EL (cell line): ENCODE measurements around the gene OR52L1.
"Not testable (repeated sequence)": the region's sequence is repeated elsewhere in the genome, so short reads cannot be mapped to it uniquely, and the experiment has no call there.

Experiments used
- DNase-seq: peaks from one replicate; pipeline ENCODE4 v3.0.0-alpha.2; 2016

The OR52L1 gene

DNA sequence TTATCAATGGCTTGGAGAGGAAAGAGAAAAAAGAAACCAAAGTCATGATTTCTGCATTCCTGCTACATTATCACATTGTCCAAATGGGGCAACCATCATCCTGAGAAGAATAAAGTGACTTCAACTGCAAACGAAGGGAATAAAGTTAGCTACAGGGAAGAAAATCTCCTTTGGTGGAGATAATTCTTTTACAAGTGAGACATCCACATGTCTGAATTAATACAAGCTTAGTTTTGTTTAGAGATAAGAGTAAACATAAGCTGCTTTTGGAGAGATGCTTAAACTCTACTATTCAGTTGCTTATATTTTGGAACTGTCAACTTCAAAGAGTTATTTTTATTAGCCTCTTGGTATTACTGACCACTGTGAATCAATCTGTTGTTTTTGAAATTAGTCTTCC, at the start of gene OR52L1:
Gene OR52L1 (minus strand): TSS at position 101 of the 400 bp plus-strand sequence. CDS start 55 bp downstream, at position 46.
- no peak for DNase-seq

DNA sequence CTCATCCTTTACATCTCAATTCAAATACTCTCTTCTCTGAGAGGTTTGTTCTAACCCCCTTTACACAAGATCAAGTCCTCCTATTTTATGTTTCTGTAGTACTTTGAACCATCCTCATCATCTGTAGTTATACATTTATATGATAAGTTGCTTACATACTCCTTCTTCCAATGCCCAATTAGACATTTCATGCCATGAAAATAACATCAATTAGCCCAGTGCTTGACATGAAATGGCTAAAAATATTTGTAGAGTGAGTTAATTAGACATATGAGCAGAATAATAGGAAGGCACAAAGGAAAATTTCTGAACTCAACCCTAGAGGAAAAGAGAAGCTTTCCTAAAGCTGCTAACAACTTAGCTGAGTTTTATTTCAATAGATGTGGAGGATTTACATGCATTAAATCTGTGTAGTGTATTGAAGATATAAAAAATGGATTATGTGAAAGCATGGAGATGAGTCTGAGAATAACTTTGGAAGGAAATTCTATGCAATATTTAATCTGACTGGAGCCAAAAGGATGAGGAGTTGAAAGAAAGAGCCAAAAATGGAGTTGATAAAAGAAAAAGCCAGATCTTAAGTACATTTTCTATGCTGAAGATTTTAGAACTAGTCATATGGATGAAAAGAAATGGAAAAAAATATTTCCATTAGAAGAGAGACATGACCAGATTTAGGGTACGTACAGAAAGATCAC, 44.1 kb upstream of the OR52L1 start, which contains the start of gene OR56A1:
Gene OR56A1 (minus strand): TSS at position 51 of the 698 bp plus-strand sequence. CDS start 3,066 bp downstream, outside the sequence.
- no peak for DNase-seq

DNA sequence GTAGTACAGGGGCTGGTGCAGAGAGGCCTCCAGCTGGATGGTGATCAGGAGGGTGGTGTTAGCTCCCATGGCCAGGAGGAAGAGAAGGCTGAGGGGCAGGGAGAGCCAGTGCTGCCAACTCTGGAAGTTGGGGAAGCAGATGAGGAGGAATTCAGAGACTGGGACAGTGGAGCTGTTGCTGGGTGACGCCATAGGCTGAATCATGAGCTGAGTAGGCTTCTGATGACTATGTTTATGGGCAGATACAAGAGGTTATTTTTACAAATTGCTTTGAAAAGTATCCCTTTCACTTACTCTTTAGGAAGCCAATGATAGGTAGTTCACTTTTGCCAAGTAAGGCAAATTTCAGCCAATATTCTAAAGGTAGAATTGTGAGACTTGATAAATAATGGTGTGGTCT, 40.7 kb upstream of the OR52L1 start:
- peak; percentile 5 for DNase-seq

DNA sequence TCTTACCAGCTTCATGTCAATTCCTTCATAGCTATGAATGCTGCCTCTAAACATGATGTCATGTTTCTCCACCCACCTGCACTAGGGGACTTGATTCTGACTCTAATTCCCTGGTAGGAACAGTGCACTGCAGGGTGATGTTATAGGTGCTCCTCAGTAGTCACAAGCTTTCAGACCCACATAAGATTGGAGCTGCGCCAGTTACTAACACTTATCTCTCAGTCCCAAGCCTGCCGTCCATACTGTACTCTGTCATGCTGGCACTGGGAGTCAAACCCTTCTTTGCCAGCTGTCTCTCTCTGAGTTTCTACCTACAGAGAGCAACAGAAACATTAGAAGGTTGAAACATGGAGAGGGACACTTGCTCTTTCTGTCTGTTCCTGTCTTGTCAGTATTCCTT, 38.3 kb upstream of the OR52L1 start:
- DNase-seq: no peak

DNA sequence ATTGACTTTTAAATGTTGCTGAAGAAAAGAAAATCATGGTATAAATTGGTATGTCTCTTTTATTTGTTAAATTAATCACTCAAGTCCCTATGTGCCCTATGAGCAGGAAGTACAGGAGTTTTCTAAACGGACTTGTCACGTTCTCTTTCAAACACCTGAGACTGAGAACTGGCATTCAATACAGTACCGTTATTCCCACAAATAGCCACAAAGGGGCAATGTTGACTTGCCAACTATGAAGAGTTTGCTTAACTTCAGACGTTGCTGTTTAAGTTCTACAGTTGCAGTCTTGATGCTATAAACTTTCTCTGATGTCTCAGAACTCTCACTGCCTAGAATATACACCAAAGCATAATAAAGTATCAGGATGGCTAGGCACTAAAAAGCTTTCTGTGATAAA, 36.2 kb upstream of the OR52L1 start:
- peak; percentile 20 for DNase-seq

DNA sequence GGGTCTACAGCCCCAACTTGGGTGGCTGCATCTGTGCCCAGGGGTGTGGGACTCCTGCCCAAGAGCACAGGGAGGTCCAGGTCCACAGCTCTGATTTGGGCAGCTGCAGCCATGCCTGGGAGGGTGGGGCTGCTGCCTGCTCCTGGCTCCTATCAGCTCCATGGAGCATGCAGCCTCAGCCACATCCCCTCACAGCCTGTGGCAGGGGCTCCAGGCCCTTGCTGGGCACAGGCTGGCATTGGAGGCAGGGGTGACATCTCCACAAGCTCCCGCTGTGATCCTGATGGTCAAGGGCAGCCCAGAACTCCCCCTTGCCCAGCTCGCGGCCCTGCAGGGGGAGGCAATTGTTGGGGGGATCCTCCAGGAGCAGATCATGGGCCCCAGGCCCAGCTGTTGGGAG, 26.3 kb upstream of the OR52L1 start:
- DNase-seq: no peak

DNA sequence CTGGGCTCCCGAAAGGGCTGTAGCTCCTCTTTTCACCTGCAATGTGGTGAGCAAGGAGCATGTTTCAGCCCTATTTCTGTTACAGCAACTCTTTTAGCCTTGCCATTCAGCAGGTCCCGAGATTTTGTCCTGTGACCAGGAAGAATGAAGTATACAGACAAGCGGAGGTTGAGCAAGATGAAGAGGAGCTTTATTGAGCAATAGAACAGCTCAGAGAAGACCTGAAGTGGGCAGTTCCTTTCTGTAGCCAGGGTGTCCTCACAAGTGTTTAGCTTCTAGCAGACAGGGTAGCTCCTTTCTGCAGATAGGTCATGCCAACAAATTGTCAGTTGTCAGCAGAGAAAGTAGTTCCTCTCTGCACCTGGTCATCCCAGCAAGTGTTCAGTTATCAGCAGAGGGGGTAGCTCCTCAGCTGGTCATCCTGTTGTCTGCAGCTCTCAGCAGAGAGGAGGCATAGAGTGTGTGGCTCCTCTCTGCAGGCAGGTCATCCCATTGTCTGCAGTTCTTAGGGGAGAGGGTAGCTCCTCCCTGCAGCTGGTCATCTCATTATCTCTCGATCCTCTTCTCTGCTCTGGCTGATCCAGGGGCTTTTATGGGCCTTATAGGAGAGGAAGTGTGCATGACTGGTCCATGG, 25.4 kb upstream of the OR52L1 start:
- DNase-seq: no peak

DNA sequence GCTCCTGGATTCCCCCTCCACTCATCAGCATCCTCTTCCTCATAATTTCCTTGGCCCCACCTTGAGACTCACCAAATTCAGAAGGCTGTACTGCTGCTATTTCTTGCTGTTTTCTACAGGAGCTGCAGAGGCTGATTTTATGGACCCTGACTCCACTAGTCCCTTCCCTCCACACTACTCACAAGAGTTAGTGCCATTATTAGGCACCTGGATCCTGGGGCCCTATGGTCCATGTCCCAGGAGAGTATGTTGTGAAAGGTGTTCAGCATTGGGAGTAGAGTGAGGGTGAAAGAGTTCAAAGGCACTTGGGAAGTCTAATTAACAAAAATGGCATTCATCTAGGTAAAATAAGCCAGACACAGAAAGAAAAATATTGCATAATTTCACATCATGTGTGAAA, 20.1 kb upstream of the OR52L1 start, which contains the start of gene OR56A4:
Gene OR56A4 (minus strand): TSS at position 101 of the 400 bp plus-strand sequence. CDS start 3,954 bp downstream, outside the sequence.
- DNase-seq: no peak

DNA sequence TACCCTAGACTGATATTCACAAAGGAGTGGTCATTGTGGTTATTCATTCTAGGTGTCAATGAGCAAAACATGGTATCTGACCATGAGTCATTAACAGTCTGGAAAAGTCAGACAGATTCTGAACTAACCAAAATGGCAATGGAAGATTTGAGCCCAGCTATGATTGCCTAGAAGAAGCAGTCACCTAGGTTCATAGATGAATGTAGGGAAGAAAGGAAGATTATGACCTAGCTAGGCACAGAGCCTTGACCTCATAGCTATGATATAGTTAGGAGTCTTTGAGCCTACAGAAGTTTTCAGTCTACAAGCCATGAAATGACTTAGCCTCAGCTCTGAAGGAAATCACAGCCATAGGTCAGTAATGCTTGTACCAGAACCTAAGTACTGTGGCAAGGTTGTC, 19.6 kb upstream of the OR52L1 start:
- DNase-seq: no peak

DNA sequence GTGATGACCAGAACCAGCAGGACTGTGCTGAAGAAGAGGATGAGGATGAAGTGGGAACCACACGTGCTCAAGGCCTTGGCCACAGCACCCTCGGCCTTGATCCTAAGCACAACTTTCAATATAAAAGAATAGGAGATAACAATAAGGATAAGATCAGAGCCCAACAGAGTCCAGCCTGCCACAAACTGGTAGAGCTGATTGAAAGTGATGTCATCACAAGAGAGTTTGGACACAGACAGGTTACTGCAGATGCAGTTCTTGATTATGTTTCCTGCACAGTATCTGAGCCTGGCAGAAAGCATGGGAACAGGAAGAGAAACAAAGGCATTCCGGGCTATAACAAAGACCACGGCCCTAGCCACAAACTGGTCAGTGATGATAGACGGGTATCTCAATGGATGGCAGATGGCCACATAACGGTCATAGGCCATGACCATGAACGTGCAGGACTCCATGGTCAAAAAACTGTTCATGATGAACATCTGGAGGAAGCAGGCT, 15.5 kb upstream of the OR52L1 start:
- DNase-seq: no peak

DNA sequence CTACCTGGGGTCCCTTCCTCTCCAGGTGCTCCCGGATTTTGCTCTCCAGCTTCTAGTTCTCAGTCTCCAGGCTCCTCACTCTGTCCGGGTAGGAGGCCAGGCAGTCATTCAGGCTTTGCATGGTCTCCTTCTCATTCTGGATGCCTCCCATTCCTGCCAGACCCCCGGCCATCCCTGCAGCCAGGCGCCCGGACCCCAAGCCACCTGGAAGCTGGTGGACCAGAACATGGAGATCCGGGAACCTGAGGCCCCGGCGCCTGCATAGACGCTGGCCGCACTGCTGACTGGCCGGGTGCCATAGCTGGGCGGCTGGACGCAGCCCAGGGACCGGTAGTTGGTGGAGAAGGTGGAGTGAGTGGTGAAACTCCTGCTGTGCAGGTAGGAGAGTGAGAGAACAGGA, 8.0 kb upstream of the OR52L1 start:
- DNase-seq: no peak

DNA sequence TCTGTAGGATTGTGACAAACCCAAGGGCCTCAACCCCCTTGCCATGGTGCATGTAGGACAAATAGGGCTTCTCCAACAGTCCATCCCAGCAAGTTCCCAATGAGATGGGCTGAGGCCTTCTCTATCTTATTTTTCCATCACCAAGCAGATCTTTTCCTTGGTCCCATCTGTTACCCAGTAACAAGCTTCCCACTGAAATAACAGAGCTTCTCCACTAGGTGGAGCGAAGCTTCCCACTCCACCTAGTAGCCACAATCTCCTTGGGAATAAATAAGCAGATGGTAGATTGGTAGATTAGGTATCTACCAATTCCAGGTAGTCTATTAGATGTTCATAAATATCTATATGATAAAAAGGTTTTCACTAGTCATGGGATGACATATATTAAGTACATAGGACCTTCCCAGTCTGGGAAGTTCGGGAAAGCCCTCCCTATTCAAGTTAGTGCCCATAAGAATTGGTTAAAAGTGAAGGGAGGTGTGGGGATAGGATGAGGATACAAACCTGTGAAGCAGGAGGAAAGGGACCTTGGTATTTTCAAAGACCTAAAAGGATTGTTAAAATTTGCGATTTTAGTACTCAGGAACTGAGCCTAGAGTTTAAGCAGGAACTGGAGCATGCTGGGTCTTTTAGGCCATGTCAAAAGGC, 5.9 kb upstream of the OR52L1 start:
- peak; percentile 20 for DNase-seq

DNA sequence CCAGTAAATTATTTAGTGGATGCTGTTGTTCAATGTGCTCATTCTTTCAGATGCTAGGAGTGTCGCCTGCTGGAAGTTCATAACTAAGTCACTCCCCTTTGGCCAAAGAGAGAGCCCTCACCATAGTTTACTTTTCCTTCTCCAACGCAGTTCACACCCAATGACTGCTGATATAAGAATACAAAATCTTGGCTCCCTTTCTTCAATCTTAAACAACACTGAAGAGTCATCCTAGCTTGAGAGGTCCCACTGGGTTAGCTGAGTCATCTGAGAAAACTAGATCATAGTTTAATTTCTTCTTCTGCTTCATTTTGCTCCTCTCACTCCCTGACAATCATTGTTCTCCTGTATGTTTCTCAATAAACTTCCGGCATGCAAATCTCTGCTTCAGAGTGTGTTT, 5.4 kb upstream of the OR52L1 start:
- DNase-seq: no peak

DNA sequence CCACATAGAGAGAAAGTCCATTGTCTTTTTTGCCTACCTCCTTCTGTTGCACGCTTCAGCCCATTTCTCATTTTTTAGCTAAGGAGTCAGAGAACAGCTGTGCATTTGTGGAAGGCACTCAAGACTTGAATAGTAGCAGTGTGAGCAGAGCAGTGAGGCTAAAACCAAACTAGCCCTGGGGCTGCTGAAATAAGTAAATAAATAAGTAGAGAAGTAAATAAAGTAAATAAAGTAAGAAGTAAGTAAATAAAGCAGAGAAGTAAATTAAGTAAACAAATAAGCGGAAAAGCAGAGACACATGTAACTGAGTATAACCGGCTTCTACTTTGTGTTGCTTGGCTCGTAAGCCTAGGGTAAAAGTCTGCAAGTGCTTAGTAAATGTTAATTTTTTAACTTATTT, 2.4 kb upstream of the OR52L1 start:
- no peak for DNase-seq

DNA sequence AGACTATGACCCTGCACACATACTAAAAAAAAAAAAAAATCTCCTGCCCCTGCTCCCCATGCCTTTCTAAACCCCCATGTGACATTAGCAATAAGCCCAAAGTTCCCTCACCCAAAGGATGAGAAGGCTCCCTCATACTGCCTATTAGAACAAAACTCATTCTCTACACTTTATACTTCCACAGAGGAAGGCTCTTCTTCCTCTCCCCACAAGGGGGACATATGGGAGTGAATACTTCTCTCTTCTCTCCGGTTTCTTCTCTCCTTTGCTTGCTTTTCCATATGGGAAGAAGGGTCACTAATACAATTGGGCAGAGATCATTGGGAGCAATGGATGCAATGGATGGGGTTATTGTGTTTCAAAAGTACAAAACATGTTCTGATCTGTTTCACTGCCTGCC, 3.3 kb downstream of the OR52L1 start:
- DNase-seq: no peak

DNA sequence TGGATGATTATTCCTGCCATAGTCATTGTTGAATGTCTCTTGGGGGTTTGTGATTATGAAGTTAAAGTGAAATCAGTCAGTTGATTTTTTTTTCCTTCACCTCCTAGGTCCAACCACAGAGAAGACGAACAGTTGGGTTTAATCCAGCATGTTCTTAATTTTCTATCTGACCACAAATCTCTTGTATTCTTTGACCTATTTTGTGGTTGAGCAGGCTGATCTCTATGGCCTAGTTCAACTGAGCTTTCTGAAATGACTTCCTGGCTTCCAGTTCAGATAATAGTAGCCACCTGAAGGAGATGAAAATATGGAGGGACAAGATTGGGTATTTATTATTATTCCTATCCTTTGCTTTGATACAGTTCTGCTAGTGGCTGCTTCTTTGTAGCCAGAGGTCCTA, 13.3 kb downstream of the OR52L1 start:
- DNase-seq: no peak

DNA sequence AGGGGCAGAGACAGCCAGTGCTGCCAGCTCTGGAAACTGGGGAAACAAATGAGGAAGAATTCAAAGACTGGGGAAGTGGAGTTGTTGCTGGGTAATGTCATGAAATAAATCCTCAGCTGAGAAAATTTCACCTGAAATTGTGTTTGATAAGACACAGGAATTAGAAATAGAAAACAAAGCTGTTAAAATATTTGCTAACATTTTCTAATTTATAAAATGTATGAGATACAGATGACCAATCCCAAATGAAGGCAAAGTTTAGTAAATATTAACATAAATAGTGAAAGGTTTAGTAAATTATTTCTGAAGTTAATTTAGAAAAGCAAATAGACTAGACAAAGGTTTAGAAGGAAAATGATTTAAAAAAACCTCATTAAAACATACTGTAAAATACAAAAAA, 18.4 kb downstream of the OR52L1 start, which contains the start of gene OR56A5:
Gene OR56A5 (minus strand): TSS at position 101 of the 400 bp plus-strand sequence. CDS start 0 bp downstream, at position 101.
- no peak for DNase-seq

DNA sequence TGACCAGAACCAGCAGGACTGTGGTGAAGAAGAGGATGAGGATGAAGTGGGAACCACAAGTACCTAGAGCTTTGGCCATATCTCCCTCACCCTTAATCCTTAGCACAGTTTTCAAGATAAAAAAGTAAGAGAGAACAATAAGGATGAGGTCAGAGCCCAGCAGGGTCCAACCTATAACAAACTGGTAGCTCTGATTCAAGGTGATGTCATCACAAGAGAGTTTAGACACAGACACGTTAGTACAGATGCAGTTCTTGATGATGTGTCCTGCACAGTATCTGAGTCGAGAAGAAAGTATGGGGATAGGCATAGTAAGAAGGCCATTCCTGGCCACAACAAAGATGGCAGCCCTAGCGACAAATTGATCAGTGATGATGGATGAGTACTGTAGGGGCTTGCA, 19.1 kb downstream of the OR52L1 start:
- DNase-seq: no peak

DNA sequence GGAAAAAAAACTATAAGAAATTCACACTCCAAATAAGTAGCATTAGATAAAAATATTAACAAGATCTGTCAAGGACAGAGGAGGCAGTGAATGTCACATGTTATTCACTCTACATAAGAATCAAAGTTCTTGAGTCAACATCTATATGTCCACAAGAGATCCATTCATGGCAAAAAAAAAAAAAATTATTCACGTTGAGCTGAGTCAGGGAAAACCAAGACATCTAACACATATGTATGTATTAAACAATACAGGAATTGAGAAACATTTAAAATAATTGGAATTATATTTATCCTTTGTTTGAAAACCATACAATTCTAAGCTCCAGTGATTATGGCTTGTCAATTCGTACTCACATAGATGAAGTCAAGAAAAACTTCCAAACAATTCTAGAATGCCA, 19.8 kb downstream of the OR52L1 start:
- no peak for DNase-seq

DNA sequence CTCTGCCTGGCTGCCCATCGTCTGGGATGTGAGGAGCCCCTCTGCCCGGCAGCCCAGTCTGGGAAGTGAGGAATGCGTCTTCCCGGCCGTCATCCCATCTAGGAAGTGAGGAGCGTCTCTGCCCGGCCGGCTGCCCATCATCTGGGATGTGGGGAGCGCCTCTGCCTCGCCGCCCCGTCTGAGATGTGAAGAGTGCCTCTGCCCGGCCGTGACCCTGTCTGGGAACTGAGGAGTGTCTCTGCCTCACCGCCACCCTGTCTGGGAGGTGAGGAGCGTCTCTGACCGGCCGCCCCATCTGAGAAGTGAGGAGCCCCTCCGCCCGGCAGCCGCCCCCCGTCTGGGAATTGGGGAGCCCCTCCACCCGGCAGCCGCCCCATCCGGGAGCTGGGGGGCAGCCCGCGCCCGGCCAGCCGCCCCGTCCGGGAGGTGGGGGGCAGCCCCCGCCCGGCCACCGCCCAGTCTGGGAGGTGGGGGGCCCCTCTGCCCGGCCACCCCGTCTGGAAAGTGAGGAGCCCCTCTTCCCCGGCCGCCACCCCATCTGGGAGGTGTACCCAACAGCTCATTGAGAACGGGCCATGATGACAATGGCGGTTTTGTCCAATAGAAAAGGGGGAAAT, 26.0 kb downstream of the OR52L1 start:
- DNase-seq: not testable (repeated sequence)

DNA sequence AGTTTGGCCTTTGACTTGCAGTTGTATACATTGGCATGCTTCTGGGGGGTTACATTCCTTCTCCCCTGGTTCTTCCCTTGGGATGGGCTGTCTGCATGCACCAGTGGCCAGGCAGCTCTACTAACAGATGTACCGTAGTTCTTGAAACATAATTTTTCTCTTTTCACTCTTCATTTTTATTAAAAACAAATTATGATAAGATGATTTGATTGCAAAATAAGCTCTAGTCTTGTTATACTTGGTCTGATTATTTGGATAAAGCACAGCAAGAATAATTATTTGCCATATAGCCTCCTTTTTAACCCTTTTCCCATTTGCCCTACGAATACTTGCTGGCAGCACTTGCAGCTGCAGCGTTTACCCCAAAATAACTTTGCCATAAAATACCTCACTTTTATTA, 31.2 kb downstream of the OR52L1 start:
- no peak for DNase-seq

DNA sequence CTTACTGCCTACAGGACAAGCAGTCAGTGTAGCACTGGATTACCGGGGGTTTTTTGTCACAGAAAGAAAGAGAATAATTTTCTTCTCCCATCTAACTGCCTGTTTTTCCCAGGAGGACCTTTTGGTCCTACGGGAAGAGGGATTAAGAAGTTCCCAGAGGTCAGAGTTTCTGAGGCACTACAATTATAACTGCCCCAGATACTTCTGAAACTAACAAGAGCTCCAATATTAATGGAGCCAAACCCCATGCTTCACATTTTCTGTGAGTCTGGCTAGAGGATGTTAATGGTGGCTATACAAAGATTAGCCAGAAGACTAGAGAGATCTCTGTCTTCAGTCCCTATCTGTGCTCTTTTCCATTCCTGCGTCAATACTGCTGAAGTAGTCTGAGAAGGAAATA, 44.8 kb downstream of the OR52L1 start, which contains the start of gene OR56A3:
Gene OR56A3 (plus strand): TSS at position 301 of the 400 bp plus-strand sequence. CDS start 5,096 bp downstream, outside the sequence.
- no peak for DNase-seq

DNA sequence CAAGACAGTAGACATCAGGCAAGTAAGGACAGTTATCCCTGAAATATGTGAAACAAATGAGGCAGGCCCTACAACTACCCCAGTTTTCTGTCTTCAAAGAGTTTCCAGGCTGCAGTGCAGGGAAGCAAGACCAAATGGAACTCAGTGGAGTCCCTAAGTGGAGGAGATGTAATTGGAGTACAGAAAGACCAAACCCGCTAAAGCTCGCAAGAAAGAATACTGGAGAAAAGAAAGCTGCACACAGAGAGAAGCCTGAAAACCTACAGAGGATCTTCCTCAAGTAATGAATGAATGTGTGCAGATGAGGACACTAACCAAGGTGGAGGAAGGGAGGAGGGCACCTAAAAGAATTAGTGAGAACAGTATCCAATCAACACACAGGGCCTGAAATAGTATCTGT, 46.0 kb downstream of the OR52L1 start:
- DNase-seq: no peak
